Measurements from ENCODE around the gene RUNX2.

DNA sequence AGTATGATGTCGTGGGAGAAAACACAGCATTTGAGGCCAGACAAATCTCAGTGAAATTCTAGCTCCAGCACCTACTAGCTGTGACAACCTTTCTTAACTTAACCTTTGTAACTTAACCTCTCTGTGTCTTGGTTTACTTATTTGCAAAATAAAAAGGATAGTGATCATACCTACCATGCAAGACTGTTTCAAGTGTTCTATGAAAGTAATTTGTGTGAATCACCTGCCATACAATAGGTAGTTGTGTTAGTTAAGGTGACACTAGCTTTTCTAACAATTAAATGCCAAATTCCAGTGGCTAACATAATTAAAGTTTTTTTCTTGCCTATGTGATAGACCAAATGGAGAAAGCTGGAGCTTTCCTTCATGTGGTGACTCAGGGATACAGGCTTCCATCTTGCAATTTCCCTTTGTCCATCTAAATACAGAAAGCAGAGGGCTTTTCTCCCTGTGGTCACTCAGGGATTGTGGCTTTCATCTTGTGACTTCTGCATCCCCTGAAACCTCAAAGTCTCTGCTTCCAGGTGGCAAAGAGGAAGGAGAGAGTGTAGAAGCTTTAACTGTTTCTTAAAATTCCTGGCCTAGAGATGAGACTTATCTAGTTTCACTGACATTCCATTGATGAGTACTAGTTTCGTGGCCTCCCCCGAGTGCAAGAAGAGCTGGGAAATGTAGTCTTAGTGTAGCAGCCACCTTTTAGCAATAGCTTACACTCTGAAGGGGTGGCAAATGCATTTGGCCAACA is 376.1 kb downstream of the RUNX2 start:
- TF ChIP-seq, protein P1, sequence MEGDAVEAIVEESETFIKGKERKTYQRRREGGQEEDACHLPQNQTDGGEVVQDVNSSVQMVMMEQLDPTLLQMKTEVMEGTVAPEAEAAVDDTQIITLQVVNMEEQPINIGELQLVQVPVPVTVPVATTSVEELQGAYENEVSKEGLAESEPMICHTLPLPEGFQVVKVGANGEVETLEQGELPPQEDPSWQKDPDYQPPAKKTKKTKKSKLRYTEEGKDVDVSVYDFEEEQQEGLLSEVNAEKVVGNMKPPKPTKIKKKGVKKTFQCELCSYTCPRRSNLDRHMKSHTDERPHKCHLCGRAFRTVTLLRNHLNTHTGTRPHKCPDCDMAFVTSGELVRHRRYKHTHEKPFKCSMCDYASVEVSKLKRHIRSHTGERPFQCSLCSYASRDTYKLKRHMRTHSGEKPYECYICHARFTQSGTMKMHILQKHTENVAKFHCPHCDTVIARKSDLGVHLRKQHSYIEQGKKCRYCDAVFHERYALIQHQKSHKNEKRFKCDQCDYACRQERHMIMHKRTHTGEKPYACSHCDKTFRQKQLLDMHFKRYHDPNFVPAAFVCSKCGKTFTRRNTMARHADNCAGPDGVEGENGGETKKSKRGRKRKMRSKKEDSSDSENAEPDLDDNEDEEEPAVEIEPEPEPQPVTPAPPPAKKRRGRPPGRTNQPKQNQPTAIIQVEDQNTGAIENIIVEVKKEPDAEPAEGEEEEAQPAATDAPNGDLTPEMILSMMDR (IDR thresholded peaks at IDR 0.05; ENCODE audit: low read depth, low read length): no peak
- TF ChIP-seq POLR2A (IDR thresholded peaks at IDR 0.05; ENCODE audit: extremely low read depth, insufficient read length): no peak
- TF ChIP-seq, protein P2, sequence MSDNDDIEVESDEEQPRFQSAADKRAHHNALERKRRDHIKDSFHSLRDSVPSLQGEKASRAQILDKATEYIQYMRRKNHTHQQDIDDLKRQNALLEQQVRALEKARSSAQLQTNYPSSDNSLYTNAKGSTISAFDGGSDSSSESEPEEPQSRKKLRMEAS (IDR thresholded peaks at IDR 0.05; ENCODE audit: low read depth, low read length): no peak

Data from NB4 (cell line).